GM19238 (cell line): Measurements from ENCODE around the gene TBC1D1.

ENCODE experiments used
- DNase-seq: peaks from one replicate; pipeline ENCODE4 v3.0.0; 2011; ENCODE audit warnings: low spot score; ENCODE audit not compliant: insufficient read length

Gene TBC1D1

DNA sequence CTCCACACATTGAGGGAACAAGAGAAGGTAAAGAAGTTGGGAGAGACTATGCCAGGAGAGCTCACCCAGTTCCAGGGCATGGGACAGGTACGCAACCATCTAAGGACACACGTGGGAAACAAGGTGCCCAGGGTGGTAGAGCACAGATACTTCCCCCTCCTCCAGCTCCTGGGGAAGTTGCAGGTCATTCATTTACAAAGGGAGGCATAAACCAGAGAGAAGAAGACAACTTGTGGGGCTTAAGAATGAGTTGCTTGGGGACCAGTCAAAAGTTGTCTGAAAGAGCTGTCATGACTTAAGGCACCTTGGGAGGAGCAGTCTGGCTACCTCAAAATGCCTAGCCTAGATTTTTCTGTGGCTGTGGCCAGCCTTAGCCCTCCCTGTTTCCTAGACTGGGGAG, 255.5 kb downstream of the TBC1D1 start:
- no peak for DNase-seq

DNA sequence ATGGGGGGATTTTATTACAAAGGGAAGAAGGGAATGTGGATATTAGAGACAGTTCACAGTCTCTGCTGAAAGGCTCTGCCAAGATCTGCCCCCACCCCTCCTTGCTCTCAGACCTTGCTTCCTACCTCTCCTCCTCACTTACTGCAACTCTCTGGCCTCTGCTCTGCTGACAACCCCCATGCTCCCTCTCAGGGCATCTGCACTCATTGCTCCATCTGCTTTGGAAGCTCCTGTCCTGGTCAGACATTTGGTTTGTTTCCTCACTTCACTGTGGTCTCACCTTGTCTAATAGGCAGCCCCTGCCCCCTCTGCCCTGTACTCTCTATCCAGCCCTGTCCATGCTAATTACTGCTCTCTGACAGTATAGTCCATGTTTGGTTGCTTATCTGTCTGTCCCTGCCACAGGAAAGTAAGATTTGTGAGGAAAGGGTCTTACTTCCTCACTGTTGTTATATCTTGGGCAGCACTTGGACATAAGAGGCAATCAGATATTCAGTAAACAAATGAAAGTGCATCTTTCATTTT, 258.6 kb downstream of the TBC1D1 start:
- no peak for DNase-seq

DNA sequence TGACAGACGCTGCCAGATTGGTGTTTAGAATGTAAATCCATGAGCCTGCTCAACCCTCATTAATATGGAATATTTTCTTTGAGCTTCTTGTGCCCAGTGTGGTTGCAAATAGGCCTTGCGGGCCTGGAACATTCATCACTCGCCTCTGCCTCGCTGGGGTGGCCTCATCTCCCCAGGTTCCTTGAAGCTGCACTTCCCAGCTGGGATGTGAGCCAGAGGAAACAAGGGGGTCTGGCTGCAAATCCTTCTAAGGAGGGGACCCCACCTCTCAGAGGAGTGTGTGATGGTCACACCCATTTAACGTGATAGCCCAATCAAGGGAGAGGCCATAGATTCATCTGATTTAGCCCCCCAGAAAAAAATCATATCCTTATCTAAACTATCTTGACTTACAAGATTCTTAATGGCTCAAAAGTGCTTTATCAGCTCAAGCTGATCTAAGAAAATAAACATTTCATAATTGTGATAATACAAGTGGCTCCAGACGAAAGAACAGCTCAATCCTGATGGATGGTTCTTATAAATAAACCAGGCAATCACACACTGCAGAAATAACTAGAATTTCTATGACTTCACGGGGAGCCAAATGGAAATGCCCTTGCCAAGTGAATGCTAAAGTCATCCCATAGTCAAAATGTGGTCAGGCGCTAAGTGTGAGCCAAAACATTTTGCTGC, 259.2 kb downstream of the TBC1D1 start:
- DNase-seq = no peak

DNA sequence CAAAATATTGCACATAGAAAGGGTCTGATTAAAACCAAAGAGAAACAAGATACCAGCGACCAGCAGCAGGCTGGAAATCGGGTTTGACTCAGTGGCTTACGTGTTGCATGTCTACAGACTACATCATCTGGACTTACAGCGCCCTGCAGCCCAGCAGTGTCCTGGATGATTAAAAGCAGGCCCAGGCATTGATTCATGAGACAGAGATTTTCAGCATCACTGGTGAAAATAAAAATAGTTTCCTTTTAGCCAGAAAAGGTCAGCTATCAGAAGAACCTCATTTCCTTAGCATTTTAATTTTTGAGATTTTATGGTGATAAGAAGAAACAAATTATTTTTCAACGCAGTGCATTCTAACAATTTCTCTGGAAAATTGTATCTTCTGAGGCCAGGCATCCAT, 259.9 kb downstream of the TBC1D1 start:
- no peak for DNase-seq

DNA sequence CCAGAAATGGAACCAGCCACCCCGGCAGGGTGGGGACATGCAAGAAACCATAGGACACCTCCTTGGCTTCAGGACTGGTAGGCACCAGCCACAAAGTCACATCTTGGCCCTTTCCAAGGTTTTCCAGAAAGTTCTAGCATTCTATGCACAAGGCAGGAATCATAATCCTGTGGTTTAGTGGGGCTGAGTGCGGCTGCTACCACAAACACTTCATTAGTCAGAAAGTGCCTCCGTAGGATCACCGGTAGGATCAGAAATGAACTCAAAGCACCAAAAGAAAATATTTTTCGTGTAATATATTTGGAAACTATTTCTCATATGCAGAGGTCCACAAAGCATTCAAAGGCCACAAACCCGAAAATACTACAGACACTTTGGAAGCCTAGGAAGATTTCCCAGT, 261.0 kb downstream of the TBC1D1 start:
- DNase-seq = no peak

DNA sequence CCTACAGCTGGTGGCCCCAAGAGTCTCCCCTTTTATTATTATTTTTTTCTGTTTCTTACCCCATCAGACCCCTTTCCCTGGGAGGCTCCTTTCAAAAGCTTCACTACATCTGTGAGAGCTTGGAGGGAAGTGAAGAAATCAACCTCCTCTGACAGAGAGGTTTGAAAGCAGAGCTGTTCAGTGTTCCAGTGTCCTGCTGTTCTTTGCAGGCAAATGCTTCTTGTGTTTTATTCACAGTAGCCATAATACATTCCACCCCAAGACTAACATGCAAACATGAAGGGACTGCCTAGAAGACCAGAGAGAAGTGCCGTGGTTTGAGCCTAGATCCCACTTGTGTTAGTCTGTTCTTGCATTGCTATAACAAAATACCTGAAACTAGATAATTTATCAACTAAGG, 261.4 kb downstream of the TBC1D1 start:
- DNase-seq = no peak

DNA sequence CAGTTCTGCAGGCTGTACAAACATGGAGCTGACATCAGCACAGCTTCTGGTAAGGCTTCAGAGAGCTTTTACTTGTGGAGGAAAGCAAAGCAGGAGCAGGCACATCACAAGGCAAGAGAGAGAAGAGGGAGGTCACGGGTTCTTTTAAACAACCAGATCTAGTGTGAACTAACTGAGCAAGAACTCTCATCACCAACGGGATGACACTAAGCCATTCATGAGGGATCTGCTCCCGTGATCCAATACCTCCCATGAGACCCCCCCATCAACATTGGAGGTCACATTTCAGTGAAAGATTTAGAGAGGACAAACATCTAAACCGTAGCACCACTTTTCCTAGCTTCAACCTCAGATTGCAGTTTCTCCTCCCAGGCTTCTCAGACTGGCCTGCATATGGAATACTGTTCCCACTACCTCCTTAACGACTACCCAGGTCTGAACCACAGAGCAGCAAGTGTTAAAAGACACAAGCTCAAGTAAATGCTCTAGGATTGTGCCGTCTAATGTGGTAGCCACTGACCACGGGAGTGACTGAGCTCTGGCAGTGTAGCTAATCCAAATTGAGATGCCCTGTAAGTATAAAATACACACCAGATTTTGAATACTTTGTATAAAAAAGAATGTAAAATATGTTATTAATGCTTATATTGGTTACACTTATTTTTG, 262.0 kb downstream of the TBC1D1 start:
- no peak for DNase-seq

DNA sequence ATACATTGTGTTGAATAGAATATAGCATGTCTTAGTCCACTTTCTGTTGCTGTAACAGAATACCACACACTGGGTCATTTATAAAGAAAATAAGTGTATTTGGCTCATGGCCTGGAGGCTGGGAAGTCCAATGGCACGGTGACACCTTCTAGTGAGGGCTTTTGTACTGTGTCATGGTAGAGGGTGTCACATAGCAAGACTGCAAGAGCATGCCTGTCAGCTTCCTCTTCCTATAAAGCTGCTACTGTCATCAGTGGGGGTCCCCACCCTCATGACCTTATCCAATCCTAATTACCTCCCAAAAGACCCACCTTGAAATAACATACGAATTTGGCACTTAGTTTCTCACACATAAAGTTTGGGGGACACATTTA, 262.5 kb downstream of the TBC1D1 start:
- no peak for DNase-seq

DNA sequence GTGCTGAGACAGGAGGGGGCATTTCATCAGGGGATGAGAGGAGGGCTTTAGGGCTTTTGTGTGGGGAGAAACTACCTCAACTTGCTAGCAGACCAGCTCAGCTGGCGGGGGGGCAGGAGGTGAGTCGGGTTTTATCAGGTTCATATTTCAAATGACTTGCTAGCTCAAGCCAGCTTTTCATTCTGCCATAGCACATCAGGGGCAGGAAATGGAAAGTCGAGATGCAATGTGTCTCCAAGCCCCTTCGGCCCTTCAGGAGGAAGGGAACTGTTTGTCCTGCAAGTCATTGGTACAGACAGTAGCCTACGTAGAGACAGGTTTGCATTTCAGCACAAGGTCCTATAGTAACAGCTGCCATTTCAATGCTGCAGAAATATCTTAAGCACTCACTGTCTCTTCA, 263.4 kb downstream of the TBC1D1 start:
- no peak for DNase-seq

DNA sequence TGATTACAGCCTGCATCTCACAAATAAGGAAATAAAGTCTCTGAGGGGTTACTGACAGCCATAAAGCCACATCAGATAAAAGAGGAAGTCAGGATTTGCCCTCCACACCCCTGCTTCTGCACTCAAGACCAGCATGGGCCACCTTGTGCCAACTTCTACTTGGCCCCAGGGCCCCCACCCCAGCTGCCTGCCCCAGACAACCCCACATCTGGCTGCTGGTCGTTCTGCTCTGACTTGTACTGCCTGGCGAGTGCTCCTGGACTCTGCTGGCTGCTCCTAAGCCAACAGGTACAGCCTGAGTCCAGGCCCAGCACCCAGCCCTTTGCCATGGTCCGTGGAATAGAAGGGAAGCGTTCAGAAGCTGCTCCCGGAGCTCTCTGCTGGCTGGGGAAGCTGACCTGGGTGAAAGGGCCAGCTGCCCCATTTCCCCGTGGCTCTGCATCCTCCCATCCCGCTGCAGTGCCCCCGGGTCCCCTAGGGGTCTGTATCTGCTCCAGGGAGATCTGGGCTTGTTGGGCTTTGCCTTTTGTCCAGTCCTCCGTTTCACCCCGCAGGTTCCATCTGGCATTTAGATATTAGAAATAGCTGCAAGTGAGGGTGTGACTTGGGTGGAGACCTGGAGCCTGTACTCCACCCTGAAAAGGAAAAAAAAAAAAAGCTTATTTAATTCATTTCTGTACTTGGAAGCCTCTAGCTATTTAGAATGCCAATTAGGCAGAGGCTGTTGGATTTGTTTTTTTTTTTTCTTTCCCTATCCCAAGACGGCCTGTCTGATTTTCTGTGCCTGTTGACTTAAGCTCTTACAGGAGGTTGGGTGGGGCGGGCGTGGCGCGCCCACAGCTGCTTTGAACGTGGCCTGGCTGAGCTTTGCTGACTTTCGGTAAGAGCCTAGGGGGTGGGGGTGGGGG, 264.1 kb downstream of the TBC1D1 start:
- DNase-seq = no peak

DNA sequence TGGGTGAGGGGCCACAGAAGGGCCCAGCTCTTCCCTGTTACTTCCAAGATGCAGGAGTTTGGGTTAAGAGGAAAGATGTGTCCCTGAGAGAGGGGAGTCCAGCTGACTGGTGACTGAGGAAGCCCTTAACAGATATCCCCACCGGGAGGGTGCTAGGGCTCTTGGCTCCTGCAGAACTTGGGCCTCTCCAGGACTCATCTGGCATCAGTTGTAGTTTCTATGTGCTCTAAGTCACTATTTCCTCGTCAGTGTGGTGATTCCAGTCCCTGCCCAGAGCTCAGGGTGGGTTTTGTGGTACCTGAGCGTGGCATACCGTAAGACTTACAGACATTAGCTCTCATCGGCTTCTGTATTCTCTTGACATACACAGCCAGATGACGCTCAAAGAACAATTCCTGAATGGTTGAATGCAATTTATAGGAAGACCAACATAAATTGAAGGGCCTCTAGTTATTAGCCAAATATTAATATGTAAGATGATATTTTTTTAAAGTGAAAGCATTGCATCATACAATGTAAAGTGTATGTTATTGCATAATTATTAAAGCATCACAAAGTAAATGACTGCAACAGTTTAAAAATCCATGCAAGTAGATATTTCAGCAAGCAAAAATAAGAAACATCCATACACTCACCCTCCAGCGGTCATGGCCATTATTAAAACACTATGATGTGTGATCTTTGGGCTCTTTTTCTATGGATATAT, 264.9 kb downstream of the TBC1D1 start:
- DNase-seq = no peak

DNA sequence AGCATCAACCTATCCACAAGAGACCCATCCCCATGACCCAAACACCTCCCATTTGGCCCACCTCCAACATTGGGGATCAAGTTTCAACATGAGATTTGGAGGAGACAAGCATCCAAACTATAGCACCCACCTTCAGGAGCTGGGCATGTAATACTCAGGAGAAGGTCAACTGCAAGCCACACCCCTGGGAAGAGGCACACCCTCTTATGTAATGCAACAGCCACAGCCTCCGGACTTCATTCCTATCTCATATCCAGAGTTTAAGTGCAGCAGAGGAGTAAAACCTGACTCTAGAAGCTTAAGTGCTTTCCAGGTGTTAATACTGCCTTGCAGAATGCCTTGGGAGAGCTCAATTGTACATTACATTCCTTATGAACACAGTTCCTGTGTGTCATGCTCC, 266.7 kb downstream of the TBC1D1 start:
- DNase-seq = no peak

DNA sequence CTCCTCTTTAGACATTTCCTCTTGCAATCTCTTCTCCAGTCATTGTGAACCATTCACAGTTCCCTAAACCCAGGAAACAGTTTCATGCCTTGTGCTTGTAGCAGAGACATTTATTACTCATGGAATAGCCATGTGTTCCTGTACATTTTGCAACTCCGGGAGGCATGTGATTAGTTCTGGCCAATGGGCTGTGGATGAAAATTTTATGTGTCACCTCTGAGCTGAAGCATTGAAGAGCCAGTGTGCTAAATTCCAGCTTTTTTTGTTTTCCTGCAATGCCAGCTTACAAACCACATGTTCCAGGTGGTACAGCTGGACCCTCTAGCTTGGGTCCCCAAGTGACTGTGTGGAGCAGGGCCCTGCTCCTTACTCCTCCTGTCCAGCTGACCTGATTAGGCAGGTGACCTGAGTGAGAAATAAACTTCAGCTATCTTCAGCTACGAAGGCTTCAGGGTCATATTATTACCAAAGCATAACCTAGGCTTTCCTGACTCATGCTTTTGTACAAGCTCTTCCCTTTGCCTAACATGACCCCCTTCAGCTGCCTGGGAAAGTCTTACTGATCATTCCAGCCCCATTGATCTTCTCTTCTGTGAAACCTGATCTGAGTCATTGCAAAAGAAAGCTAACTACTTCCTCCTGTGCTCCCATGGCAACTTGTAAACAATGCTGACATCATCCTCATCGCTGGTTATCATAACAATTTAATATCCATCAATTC, 269.8 kb downstream of the TBC1D1 start:
- DNase-seq = peak; percentile 43

DNA sequence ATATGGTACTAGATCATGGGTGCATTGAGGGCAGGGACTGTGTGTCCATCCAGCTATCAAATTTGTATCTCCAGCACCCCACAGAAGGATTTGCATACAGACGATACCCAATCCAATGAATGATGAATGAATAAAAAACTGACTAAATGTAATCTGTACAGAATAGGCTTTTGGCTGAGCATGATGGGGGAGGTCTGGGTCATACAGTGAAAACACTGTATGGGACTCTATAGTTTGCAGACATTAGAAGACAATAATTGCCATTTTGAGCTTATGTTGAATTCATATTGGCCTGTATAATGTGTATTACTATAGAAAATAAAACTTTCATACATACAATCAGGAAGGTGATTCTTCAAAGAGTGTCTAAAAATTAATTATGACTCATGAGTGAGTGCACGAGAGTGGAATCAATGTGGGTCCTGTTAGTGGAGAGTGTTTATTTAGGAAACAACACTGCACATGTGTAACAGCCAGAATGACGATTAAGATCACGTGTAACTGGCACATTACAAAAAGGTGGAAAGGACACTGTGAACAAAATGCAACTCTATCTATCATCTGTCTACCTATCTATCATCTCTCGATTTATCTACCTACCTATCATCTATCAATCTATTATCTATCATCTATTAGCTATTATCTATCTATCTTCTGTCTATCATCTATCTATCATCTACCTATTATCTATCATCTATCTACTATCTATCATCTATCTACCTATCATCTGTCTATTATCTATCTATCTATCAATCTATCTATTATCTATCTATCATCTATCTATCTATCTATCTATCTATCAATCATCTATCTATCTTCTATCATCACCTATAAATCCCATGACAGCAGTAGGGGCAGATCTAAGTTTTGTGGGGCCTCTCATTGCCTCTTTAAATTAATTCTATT, 270.6 kb downstream of the TBC1D1 start:
- DNase-seq = no peak

DNA sequence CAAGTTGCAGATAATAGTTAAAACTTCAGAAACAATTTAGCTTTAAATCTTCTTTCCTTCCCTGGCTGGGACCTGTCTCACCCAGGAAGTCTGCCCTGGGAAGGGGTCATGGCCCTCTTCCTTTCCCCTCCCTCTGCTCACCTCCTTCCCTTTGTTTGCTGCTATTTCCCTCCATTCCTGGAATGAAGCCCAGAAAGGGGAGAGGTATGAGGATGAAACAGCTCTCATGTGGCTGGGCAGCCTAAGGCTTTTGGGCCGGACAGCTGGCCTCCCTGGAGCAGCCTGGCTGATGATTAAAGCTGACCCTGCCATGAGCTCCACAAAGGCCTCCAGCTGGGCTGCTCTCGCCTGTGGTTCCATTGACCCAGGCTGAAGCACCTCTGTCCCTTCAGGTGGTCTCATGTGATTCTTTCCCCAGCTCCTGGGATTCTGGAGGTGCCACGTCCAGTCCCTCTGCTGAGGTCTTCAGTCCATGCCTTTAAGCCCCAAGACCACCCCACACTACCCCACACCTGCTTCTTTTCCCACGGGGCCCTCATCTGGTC, 271.4 kb downstream of the TBC1D1 start:
- DNase-seq = no peak

DNA sequence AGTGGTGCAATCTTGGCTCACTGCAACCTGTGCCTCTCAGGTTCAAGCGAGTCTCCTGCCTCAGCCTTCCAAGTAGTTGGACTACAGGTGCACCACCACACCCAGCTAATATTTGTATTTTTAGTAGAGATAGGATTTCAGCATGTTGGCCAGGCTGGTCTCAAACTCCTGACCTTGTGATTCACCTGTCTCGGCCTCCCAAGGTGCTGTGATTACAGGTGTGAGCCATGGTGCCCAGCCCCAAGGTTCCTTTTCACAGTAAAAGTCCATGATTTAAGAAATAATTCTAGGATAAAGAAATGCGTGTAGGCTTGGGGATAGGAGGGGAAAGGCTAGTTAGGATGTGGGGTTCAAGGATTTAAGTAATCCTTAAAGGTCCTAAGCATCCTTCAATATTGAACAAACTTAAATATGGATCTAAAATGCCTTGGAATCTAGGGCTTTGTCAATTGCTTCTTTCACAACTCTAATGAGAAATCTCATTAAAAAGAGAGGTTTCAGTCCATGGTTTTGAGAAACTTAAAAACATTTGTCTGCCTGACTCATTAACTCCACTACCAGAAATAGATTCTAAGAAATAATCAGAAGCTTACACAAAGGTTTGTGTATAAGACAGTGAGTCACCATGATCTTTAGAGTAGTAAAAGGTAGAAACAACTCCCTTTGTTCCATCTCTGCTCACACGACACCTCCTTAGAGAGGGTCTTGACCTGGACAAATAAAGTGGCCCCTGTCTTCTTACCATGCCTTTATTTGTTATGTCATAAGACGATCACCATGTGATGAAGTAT, 272.5 kb downstream of the TBC1D1 start:
- no peak for DNase-seq

DNA sequence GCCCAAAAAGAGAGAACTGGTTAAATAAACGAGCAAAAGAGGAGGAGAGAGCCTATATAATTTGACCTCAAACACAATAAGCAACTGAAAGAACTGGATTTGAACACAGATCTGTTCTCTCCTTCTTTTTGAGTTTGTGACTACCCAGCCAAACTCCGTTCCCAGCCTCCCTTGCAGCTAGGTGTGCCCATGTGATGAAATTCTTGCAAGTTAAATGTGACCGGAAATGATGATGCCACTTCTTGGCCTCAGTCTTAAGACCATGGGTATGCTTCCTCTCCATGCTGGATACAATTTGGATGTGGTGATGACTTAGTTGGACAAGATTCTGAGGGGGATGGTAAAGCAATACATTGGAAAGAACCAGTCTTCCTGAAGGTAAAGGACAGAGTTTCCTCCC, 273.5 kb downstream of the TBC1D1 start:
- DNase-seq = no peak

DNA sequence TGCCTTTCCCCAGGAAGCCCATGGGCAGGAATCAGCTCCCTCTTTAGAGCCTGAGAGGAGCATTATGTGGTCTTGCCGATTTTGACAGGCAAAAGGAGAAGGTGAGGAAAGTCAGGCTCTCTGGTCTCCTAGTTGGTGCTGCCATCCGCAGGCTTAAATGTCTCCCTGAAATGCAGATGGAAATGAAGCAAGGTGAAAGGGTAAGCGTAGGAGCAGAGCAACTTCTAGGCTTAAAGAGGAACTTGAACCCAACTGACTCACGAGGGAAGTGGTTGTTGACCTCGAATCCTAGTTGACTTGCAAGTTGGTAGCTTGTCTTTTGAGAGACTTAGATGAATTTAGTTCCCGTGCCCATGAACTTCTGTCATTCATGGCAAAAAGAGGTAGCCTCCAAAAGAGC, 275.2 kb downstream of the TBC1D1 start:
- DNase-seq = no peak

DNA sequence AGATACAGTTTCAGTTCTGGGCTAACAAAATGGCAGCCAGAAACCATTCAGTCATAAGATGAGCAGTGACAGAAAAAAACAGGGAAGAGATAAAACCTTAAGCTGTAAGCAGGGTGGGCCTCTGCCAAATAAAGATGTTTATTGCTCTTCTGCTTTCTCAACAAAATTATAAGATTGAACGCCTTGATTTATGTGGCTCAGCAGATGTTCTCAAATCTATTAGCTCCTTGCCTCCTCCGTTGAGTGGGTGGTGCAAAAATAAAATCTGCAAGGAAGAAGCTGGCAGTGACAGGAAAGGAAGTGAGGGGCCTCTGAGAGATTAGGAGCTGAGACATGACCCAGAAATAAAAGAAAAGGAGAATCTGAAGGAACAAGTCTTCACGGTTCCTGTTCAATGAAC, 275.9 kb downstream of the TBC1D1 start:
- DNase-seq = no peak
